GM12875 (cell line): ENCODE data around the gene MMP20.

Experiments
- H3K4me3 ChIP-seq: one replicate; pipeline ENCODE4 v1.5.1; 2011; ENCODE audit warnings: low read depth, low read length, control low read depth
- TF ChIP-seq, protein P1 (sequence below): IDR thresholded peaks from 2 replicates; pipeline ENCODE4 v1.5.1; 2011; ENCODE audit warnings: low read depth, mild to moderate bottlenecking, control low read depth, inconsistent platforms, low read length, moderate library complexity, borderline replicate concordance; ENCODE audit not compliant: insufficient read depth

The MMP20 gene

DNA sequence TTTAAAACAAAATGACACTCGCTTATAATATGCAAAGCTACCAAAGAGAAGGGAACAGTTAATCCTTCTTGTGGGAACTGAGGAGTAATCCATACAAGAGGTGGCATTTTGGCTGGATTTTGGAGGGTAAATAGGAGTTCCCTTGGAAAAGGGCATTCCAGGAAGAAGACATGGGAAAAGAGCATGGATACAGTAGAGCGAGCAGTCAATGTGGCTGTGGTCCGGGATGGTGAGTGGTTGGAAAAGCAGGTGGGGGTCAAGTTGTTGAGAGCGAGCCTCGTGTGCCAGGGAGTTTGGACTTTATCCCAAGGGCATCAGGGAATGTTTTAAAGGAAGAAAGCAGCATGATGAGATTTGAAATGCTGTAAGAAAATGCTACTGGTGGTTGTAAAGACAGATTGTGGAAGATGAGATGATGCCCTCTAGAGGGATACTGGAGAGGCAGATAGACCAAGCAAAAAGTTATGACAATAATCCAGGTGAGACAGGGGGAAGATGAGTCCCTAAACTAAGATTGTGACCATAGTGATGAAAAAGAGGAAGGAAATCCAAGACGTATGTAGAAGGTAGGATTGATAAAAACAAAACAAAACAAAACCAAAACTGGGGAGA is 90.8 kb downstream of the MMP20 start:
- TF ChIP-seq, protein P1, sequence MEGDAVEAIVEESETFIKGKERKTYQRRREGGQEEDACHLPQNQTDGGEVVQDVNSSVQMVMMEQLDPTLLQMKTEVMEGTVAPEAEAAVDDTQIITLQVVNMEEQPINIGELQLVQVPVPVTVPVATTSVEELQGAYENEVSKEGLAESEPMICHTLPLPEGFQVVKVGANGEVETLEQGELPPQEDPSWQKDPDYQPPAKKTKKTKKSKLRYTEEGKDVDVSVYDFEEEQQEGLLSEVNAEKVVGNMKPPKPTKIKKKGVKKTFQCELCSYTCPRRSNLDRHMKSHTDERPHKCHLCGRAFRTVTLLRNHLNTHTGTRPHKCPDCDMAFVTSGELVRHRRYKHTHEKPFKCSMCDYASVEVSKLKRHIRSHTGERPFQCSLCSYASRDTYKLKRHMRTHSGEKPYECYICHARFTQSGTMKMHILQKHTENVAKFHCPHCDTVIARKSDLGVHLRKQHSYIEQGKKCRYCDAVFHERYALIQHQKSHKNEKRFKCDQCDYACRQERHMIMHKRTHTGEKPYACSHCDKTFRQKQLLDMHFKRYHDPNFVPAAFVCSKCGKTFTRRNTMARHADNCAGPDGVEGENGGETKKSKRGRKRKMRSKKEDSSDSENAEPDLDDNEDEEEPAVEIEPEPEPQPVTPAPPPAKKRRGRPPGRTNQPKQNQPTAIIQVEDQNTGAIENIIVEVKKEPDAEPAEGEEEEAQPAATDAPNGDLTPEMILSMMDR = no peak; the same call in 1 of the 2 replicates
- no peak overlapping the region for H3K4me3 ChIP-seq

DNA sequence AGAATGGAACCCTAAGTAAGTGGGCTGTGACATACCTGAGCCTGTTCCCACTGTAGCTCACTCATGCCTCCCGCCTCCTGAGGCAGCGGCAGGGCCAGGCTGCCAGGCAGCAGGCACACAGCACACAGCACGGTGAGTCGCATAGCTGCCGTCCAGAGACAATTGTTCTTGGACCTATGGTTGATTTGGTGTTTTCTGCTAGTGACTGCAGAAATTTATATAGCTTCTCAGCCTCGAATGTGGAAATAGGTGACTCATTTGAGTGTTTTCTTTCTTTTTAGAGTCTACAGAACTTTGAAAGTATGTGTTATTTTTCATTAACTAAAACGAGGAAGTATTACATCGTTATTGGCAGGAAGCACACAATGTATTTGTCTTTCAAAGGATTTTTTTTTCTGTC is 94.6 kb downstream of the MMP20 start, which contains the start of gene MMP7:
Gene MMP7, minus strand, starts transcription at position 190 of the 400 bp plus-strand sequence. Its CDS starts 47 bp downstream, at position 143.
- TF ChIP-seq, protein P1 = no peak
- no peak within 1 kb of the TSS for H3K4me3 ChIP-seq

DNA sequence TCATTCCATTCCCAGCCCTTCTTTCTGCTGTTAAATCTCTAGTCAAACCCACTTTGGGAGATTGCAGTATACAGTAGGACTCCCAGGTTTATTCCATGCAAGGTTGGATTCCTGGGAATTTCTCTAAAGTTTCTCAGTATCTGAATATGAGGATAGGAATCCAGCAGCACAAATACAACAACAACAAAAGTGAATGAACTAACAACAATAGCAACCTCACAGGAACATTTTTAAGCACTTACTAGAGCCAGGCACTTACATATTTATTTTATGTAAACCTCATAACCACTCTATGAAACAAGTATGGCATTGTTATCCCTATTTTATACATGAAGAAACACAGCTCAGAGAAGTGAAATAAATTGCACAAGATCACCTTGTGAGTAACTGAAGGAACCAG is 96.5 kb downstream of the MMP20 start:
- TF ChIP-seq, protein P1 = no peak
- H3K4me3 ChIP-seq = no peak overlapping the region

DNA sequence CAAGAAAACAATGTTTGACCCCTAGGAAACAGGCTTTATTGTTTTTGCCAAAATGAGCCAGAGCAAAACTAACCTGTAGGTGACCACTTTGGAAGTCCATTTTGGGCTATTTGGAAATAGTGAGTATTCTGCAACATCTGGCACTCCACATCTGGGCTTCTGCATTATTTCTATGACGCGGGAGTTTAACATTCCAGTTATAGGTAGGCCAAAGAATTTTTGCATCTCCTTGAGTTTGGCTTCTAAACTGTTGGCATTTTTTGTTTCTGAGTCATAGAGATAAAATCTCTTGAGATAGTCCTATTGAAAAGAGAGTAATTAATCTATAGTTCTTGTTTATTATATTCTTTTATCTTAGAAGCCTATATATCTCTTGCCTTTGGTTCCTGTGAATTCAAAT is 97.4 kb downstream of the MMP20 start:
- TF ChIP-seq, protein P1 = no peak
- no peak overlapping the region for H3K4me3 ChIP-seq

DNA sequence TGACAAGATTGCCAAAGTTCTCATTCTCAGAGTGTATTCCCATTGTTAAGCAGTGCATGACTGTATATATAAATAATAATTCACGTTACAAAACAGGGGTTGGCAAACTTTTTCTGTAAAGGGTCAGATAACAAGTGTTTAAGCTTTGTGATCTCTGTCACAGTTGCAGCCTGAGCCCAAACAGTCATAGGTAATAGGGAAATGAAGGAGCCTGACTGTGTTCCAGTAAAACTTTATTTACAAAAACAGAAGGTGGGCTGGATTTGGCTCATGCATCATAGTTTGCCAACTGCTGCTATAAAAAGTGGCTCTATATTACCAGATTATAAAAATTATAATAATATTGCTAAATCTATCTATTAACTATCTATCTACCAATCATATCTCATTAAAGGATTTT is 98.1 kb downstream of the MMP20 start:
- TF ChIP-seq, protein P1 = no peak
- H3K4me3 ChIP-seq = no peak overlapping the region
